Fibroblast of lung (primary cell): Measurements from ENCODE around the gene CAST.

Source experiments
- EZH2 ChIP-seq: IDR thresholded peaks from 2 replicates; pipeline ENCODE4 v1.5.1; 2012; ENCODE audit warnings: low read length, control low read depth, mild to moderate bottlenecking; ENCODE audit errors: missing control alignments
- TF ChIP-seq, protein P1 (sequence below), 2 donors: IDR thresholded peaks in 1 of 2; conservative IDR thresholded peaks in 1 of 2; 1 replicate in 1 of 2; 2 replicates in 1 of 2; pipeline ENCODE4 v1.5.1; 2011 to 2012; ENCODE audit warnings: low read length in 2 of 2, control low read depth in 1 of 2, inconsistent platforms in 1 of 2, low read depth in 1 of 2, mild to moderate bottlenecking in 1 of 2

DNA sequence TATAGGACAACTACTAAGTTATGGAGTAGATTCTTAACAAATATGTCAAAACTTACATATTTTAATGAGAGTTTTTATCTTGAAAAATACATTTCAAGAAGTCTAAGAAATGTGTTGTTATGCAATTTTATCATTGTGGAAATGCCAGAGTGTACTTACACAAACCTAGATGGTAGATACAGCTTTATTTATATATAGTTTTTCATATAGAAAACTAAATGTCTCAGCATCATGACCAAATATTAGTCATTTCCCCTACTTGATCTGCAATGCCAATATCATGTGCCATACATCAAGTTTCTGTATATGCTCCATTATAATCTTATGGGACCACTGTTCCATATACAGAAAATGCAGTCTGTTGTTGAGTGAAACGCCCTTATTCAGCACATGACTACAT, 28.7 kb downstream of the CAST start:
- TF ChIP-seq, protein P1, sequence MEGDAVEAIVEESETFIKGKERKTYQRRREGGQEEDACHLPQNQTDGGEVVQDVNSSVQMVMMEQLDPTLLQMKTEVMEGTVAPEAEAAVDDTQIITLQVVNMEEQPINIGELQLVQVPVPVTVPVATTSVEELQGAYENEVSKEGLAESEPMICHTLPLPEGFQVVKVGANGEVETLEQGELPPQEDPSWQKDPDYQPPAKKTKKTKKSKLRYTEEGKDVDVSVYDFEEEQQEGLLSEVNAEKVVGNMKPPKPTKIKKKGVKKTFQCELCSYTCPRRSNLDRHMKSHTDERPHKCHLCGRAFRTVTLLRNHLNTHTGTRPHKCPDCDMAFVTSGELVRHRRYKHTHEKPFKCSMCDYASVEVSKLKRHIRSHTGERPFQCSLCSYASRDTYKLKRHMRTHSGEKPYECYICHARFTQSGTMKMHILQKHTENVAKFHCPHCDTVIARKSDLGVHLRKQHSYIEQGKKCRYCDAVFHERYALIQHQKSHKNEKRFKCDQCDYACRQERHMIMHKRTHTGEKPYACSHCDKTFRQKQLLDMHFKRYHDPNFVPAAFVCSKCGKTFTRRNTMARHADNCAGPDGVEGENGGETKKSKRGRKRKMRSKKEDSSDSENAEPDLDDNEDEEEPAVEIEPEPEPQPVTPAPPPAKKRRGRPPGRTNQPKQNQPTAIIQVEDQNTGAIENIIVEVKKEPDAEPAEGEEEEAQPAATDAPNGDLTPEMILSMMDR (conservative IDR thresholded peaks at IDR 0.05 in 1 of 2, IDR thresholded peaks at IDR 0.05 in 1 of 2; ENCODE audit: low read depth in 1 of 2, low read length in 2 of 2), result no peak
- TF ChIP-seq EZH2, result no peak
